NB4 (cell line): Measurements from ENCODE around the gene PCSK2.

Experiments used
- MYC ChIP-seq: IDR thresholded peaks from 2 replicates; pipeline ENCODE4 v1.6.1; 2011; ENCODE audit warnings: low read depth, low read length
- POLR2A ChIP-seq: IDR thresholded peaks from 2 replicates; pipeline ENCODE4 v1.6.1; 2011; ENCODE audit warnings: mild to moderate bottlenecking; ENCODE audit not compliant: insufficient read length; ENCODE audit errors: extremely low read depth
- TF ChIP-seq, protein P1 (sequence below): IDR thresholded peaks from one replicate; pipeline ENCODE4 v1.5.1; 2012; ENCODE audit warnings: low read depth, low read length

DNA sequence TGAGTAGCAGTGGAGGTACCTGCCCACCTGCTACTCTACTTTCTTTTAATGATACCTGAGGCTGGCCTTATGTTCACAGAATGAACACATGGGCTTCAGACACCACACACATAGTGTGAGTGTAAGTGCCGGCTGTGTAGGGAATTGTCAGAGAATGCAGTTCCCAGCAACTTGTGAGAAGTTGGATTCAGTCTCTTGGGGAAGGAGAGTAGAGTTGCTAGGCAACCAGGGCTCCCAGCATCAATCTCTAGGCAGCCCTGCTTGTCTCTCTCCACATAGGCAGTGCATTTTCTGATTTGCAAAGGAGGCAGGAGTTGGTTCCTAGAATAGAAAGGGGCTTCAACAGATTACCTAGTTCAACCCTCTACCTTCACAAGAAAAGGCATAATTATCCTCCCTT, 230.2 kb downstream of the PCSK2 start:
- TF ChIP-seq POLR2A (no peak), MYC (no peak)
- TF ChIP-seq, protein P1, sequence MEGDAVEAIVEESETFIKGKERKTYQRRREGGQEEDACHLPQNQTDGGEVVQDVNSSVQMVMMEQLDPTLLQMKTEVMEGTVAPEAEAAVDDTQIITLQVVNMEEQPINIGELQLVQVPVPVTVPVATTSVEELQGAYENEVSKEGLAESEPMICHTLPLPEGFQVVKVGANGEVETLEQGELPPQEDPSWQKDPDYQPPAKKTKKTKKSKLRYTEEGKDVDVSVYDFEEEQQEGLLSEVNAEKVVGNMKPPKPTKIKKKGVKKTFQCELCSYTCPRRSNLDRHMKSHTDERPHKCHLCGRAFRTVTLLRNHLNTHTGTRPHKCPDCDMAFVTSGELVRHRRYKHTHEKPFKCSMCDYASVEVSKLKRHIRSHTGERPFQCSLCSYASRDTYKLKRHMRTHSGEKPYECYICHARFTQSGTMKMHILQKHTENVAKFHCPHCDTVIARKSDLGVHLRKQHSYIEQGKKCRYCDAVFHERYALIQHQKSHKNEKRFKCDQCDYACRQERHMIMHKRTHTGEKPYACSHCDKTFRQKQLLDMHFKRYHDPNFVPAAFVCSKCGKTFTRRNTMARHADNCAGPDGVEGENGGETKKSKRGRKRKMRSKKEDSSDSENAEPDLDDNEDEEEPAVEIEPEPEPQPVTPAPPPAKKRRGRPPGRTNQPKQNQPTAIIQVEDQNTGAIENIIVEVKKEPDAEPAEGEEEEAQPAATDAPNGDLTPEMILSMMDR, result no peak
